CD14-positive monocyte (primary cell): ENCODE data around the gene TRPC4AP. TPM values are rescaled to one million over a fixed set of nuclear protein-coding genes. Genes with fewer than 3 reads are reported as not detected.

Experiments used
- DNase-seq, 3 donors: peaks; one replicate each; pipeline ENCODE4 v3.0.0-alpha.2; 2011 to 2022
- H2AFZ ChIP-seq: 2 replicates; pipeline ENCODE4 v1.6.0; 2012; ENCODE audit warnings: mild to moderate bottlenecking, low read depth, low read length, inconsistent platforms; ENCODE audit not compliant: insufficient read depth, poor library complexity, severe bottlenecking
- H3K27ac ChIP-seq, 2 donors: 1 replicate in 1 of 2; 2 replicates in 1 of 2; pipeline ENCODE4 v1.5.1; 2012 to 2013; ENCODE audit warnings: low read length in 2 of 2, control low read depth in 1 of 2, inconsistent platforms in 1 of 2, low read depth in 1 of 2, mild to moderate bottlenecking in 1 of 2
- H3K27me3 ChIP-seq, 2 donors: one replicate each; pipeline versions ENCODE4 v1.6.0 to v1.6.1; 2011 to 2013; ENCODE audit warnings: low read length in 2 of 2; ENCODE audit not compliant: control insufficient read depth in 2 of 2, insufficient read depth in 2 of 2
- H3K36me3 ChIP-seq, 2 donors: replicated peaks in 1 of 2; 1 replicate in 1 of 2; 2 replicates in 1 of 2; pipeline versions ENCODE4 v1.5.1 to v1.6.1; 2012 to 2013; ENCODE audit warnings: low read length in 2 of 2, control low read depth in 1 of 2, inconsistent platforms in 1 of 2, mild to moderate bottlenecking in 1 of 2; ENCODE audit not compliant: insufficient read depth in 2 of 2, control insufficient read depth in 1 of 2
- H3K4me1 ChIP-seq, 2 donors: 1 replicate in 1 of 2; 2 replicates in 1 of 2; pipeline versions ENCODE4 v1.5.1 to v1.6.1; 2012 to 2013; ENCODE audit warnings: low read length in 2 of 2, control low read depth in 1 of 2, inconsistent platforms in 1 of 2, mild to moderate bottlenecking in 1 of 2, moderate library complexity in 1 of 2; ENCODE audit not compliant: insufficient read depth in 2 of 2, control insufficient read depth in 1 of 2
- H3K4me2 ChIP-seq: replicated peaks from 2 replicates; pipeline ENCODE3; 2012; ENCODE audit warnings: low read length, moderate library complexity, mild to moderate bottlenecking; ENCODE audit not compliant: poor library complexity, severe bottlenecking; ENCODE audit errors: extremely low read depth
- H3K4me3 ChIP-seq, 3 experiments: fragments of 200-600 bp in 1 of 3; sonication (generic) in 1 of 3; replicated peaks in 1 of 3; 1 replicate in 2 of 3; 2 replicates in 1 of 3; pipeline ENCODE4 v1.5.1; 2011 to 2013; ENCODE audit warnings: low read length in 3 of 3, mild to moderate bottlenecking in 3 of 3, control low read depth in 2 of 3, low read depth in 2 of 3, inconsistent platforms in 1 of 3, moderate library complexity in 1 of 3
- H3K79me2 ChIP-seq: 2 replicates; pipeline ENCODE4 v1.6.0; 2012; ENCODE audit warnings: mild to moderate bottlenecking, control low read depth, inconsistent platforms, low read length, moderate library complexity; ENCODE audit not compliant: insufficient read depth
- H3K9ac ChIP-seq: 2 replicates; pipeline ENCODE4 v1.6.0; 2017; ENCODE audit warnings: low read length, mild to moderate bottlenecking; ENCODE audit not compliant: insufficient read depth, poor library complexity, severe bottlenecking
- H3K9me3 ChIP-seq, 2 donors: replicated peaks in 1 of 2; 1 replicate in 1 of 2; 2 replicates in 1 of 2; pipeline versions ENCODE4 v1.5.1 to v1.6.1; 2012 to 2013; ENCODE audit warnings: low read length in 2 of 2, control low read depth in 1 of 2; ENCODE audit not compliant: control insufficient read depth in 1 of 2, insufficient read depth in 1 of 2
- H4K20me1 ChIP-seq: 2 replicates; pipeline ENCODE4 v1.6.0; 2012; ENCODE audit warnings: mild to moderate bottlenecking, low read length, control low read depth, moderate library complexity; ENCODE audit not compliant: insufficient read depth
- H3K27ac Mint-ChIP-seq, 7 donors: one replicate each; pipeline ENCODE4 v1.8.0; 2020; ENCODE audit warnings: mild to moderate bottlenecking in 7 of 7, mixed read lengths in 7 of 7, moderate library complexity in 6 of 7, inconsistent platforms in 2 of 7
- H3K27me3 Mint-ChIP-seq, 3 donors: one replicate each; pipeline ENCODE4 v1.8.0; 2021 to 2022; ENCODE audit warnings: low read depth in 3 of 3, mild to moderate bottlenecking in 3 of 3, mixed read lengths in 3 of 3, moderate library complexity in 3 of 3, inconsistent platforms in 1 of 3
- H3K36me3 Mint-ChIP-seq, 2 donors: one replicate each; pipeline ENCODE4 v1.8.0; 2020; ENCODE audit warnings: mixed read lengths in 2 of 2, inconsistent platforms in 1 of 2, mild to moderate bottlenecking in 1 of 2
- H3K4me1 Mint-ChIP-seq: one replicate; pipeline ENCODE4 v1.8.0; 2020; ENCODE audit warnings: mild to moderate bottlenecking, mixed read lengths
- H3K4me3 Mint-ChIP-seq, 2 donors: one replicate each; pipeline ENCODE4 v1.8.0; 2020; ENCODE audit warnings: mild to moderate bottlenecking in 2 of 2, mixed read lengths in 2 of 2, moderate library complexity in 1 of 2
- H3K9me3 Mint-ChIP-seq, 7 donors: one replicate each; pipeline ENCODE4 v1.8.0; 2020 to 2022; ENCODE audit warnings: mixed read lengths in 7 of 7, mild to moderate bottlenecking in 6 of 7, moderate library complexity in 6 of 7, inconsistent platforms in 2 of 7
- CTCF ChIP-seq: fragments of 200-600 bp; IDR thresholded peaks from one replicate; pipeline ENCODE4 v1.8.0; 2022; ENCODE audit warnings: antibody characterized with exemption, mild to moderate bottlenecking
- whole genome bisulfite sequencing: methylation state at CpG from one replicate; pipeline ENCODE4 v1.1.5; 2013; ENCODE audit warnings: missing lambda C conversion rate; ENCODE audit not compliant: insufficient coverage; 5-methylcytosine and 5-hydroxymethylcytosine counted together
- intact Hi-C, 2 donors: fragments of 100-400 bp; cut with micrococcal nuclease; formaldehyde crosslinking; loops; one replicate each; pipeline versions ENCODE4 v1.15.0 to v1.15.1; 2023
- polyA plus RNA-seq, 3 donors: library from polyadenylated mRNA; depleted of rRNA in 1 of 3; unstranded in 2 of 3; stranded (reverse) in 1 of 3; fragments of 300-500 nt in 2 of 3; fragments of >200 nt in 1 of 3; fragmentation: Illumina TruSeq in 2 of 3; gene quantifications; 1 replicate in 2 of 3; 2 replicates in 1 of 3; pipeline ENCODE4 v1.2.3, GENCODE V29; 2012 to 2021

The TRPC4AP gene
- polyA plus RNA-seq, 3 donors = 80.8 to 98.4 (median 88.6) TPM

- no peaks in the 10 kb centered on the region for H3K79me2 ChIP-seq
- WGBS = 87% methylated on average over 31 of the region's 42 CpGs
- DNase-seq = no peak
- Mint-ChIP-seq H3K4me1 (no peaks in the 10 kb centered on the region), H3K36me3 (no peaks in the 10 kb centered on the region), H3K9me3 (no peaks in the 10 kb centered on the region), H3K27me3 (peaks cover 13 to 15% (median 14%) of the 10 kb centered on the region in 3 donors), H3K4me3 (no peak overlapping the region), H3K27ac (no peak overlapping the region)
- no peak overlapping the region for H3K4me2 ChIP-seq
- H3K36me3 ChIP-seq = no peaks in the 10 kb centered on the region
- no peaks in the 10 kb centered on the region for H3K9me3 ChIP-seq
- H2AFZ ChIP-seq = no peak overlapping the region
- no peaks in the 10 kb centered on the region for H3K27me3 ChIP-seq
- no peaks in the 10 kb centered on the region for H3K4me1 ChIP-seq
- intact Hi-C loops = no loop called here
- TF ChIP-seq CTCF = no peak
- no peaks in the 10 kb centered on the region for H4K20me1 ChIP-seq
- no peak overlapping the region for H3K4me3 ChIP-seq
- H3K9ac ChIP-seq = no peak overlapping the region
- no peak overlapping the region for H3K27ac ChIP-seq
These were observed 113.0 kb downstream of the TRPC4AP start for GRCh38 chr20:34979366-34980153.

DNA sequence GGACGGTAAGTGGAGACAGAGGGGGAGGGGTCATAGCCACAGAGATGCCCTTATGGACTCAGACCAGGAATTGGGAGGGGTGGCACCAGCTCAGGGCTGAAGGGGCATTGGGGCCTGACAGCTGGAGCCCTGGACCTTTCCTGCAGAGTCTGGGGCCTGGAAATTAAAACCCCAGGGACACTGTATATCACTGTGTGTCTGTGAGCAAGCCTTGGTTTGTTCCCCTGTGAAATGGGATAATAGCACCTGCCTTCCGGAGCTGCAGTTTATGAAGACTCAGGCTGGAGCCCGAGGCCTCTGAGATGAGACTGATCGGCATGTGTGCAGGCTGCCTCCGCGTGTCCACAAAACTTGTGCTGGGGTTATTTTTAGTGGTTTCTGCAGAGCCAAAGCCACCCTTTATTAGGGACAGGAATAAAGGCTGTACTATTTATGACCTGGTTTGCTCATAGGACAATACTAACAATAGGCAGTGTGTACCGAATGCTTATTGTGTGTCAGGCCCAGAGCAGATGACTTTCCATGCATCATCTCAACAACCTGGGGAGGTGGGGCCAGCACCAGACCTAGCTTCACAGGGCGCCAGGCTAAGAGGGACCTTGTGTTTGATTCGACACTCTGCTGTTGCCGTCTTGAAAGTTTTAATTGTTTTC lies 114.4 kb downstream of the TRPC4AP start:
- H3K27me3 Mint-ChIP-seq = peaks cover 5 to 7% (median 7%) of the 10 kb centered on the region in 3 donors
- H3K9me3 Mint-ChIP-seq = no peaks in the 10 kb centered on the region
- no peaks in the 10 kb centered on the region for H3K9me3 ChIP-seq
- H3K79me2 ChIP-seq = no peaks in the 10 kb centered on the region
- H3K9ac ChIP-seq = no peak overlapping the region
- H2AFZ ChIP-seq = no peak overlapping the region
- no peak overlapping the region for H3K4me3 Mint-ChIP-seq
- H3K4me2 ChIP-seq = no peak overlapping the region
- H3K27ac Mint-ChIP-seq = no peak overlapping the region
- H3K27ac ChIP-seq = no peak overlapping the region
- H3K4me1 ChIP-seq = no peaks in the 10 kb centered on the region
- no peaks in the 10 kb centered on the region for H3K36me3 ChIP-seq
- 96% methylated on average over 6 of the region's 10 CpGs for WGBS
- H3K4me1 Mint-ChIP-seq = no peaks in the 10 kb centered on the region
- H3K4me3 ChIP-seq = no peak overlapping the region
- no peak for TF ChIP-seq CTCF
- DNase-seq = no peak
- H3K27me3 ChIP-seq = no peaks in the 10 kb centered on the region
- H3K36me3 Mint-ChIP-seq = no peaks in the 10 kb centered on the region
- intact Hi-C loops = no loop called here
- H4K20me1 ChIP-seq = no peaks in the 10 kb centered on the region
